GM11168 (cell line): Measurements from ENCODE around the gene EPHB3.

ENCODE experiments used
- in situ Hi-C: fragments of 300-500 bp; cut with MboI; formaldehyde crosslinking; loops from one replicate; pipeline ENCODE4 v1.12.0; 2022; ENCODE audit warnings: low sequenced_read_pairs; ENCODE audit not compliant: unreplicated experiment

EPHB3 gene

GRCh38 chr3:184542577-184542976, 19.0 kb upstream of the EPHB3 start:
- in situ Hi-C loops, result no loop called here

GRCh38 chr3:184543256-184543655, 18.3 kb upstream of the EPHB3 start:
- in situ Hi-C loops, result no loop called here

GRCh38 chr3:184543843-184544512, 17.6 kb upstream of the EPHB3 start:
- in situ Hi-C loops, result no loop called here

GRCh38 chr3:184544513-184544861, 17.1 kb upstream of the EPHB3 start:
- in situ Hi-C loops, result no loop called here

- in situ Hi-C loops, result no loop called here
Observed at GRCh38 chr3:184545769-184546168, 15.8 kb upstream of the EPHB3 start.

- in situ Hi-C loops, result no loop called here
Observed at GRCh38 chr3:184546252-184546651, 15.3 kb upstream of the EPHB3 start.

- in situ Hi-C loops, result no loop called here
Observed at GRCh38 chr3:184549796-184550577, 11.6 kb upstream of the EPHB3 start.

- in situ Hi-C loops, result no loop called here
Observed at GRCh38 chr3:184551103-184551502, 10.5 kb upstream of the EPHB3 start.

GRCh38 chr3:184551614-184552256, 9.8 kb upstream of the EPHB3 start:
- in situ Hi-C loops, result no loop called here

GRCh38 chr3:184552296-184552695, 9.3 kb upstream of the EPHB3 start:
- in situ Hi-C loops, result no loop called here

GRCh38 chr3:184552863-184553262, 8.7 kb upstream of the EPHB3 start:
- in situ Hi-C loops, result no loop called here

- in situ Hi-C loops, result no loop called here
Observed at GRCh38 chr3:184553385-184553784, 8.2 kb upstream of the EPHB3 start.

GRCh38 chr3:184554461-184554860, 7.1 kb upstream of the EPHB3 start:
- in situ Hi-C loops, result no loop called here

GRCh38 chr3:184556582-184557347, 4.8 kb upstream of the EPHB3 start:
- in situ Hi-C loops, result no loop called here

GRCh38 chr3:184557348-184557950, 4.1 kb upstream of the EPHB3 start:
- in situ Hi-C loops, result no loop called here

GRCh38 chr3:184558726-184559125, 2.9 kb upstream of the EPHB3 start:
- in situ Hi-C loops, result no loop called here

- in situ Hi-C loops, result no loop called here
Observed at GRCh38 chr3:184559336-184559735, 2.2 kb upstream of the EPHB3 start.

- in situ Hi-C loops, result no loop called here
Observed at GRCh38 chr3:184560531-184560930, 1.1 kb upstream of the EPHB3 start.

- in situ Hi-C loops, result no loop called here
Observed at GRCh38 chr3:184561913-184562877, 610 bp downstream of the EPHB3 start.
